GM12891 (cell line): ENCODE data around the gene POR.

Experiments
- PAX5 ChIP-seq: IDR thresholded peaks from 2 replicates; pipeline ENCODE4 v1.6.1; 2011; ENCODE audit warnings: low read length, moderate library complexity, mild to moderate bottlenecking; ENCODE audit not compliant: insufficient read depth, severe bottlenecking
- POLR2A ChIP-seq: IDR thresholded peaks from 2 replicates; pipeline ENCODE4 v1.6.1; 2011; ENCODE audit warnings: low read depth, low read length, control low read depth
- POLR2AphosphoS5 ChIP-seq: IDR thresholded peaks from 2 replicates; pipeline ENCODE4 v1.6.1; 2011; ENCODE audit warnings: low read depth, low read length, control low read depth
- POU2F2 ChIP-seq: IDR thresholded peaks from 2 replicates; pipeline ENCODE4 v1.6.1; 2011; ENCODE audit warnings: low read depth, mild to moderate bottlenecking, control low read depth, low read length, moderate library complexity
- SPI1 ChIP-seq: IDR thresholded peaks from 2 replicates; pipeline ENCODE4 v1.6.1; 2011; ENCODE audit warnings: low read depth, low read length, control low read depth
- TAF1 ChIP-seq: IDR thresholded peaks from 2 replicates; pipeline ENCODE4 v1.6.1; 2011; ENCODE audit warnings: low read depth, low read length, control low read depth

DNA sequence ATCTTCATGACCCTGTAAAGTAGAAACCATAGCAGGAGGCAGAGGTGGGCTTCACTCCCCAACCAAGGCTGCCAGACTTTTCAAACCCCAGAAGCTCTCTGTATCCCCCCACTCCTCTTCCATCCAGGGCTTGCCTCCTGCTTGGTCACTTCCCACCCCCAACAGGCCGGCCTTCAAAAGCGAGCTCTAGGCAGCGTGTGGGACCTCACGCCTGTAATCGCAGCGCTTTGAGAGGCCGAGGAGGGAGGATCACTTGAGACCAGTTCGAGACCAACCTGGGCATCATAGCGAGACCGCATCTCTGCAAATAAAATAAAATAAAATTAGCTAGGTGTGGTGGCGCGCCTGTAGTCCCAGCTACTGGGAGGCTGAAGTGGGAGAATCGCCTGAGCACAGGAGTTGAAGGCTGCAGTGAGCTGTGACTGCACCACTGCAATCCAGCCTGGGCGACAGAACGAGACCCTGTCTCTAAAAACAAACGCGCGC, 743 bp upstream of the POR start:
- TF ChIP-seq POLR2AphosphoS5 (no peak), POLR2A (no peak), TAF1 (no peak), POU2F2 (no peak), SPI1 (no peak), PAX5 (no peak)
